ENCODE results near the gene PID1.

The PID1 gene

GRCh38 chr2:229261076-229261475, 10.0 kb downstream of the PID1 start:
- Histone ChIP-seq H3K9me3 (ENCODE audit: control insufficient read depth, low read depth, low read length) (no peaks in the 10 kb centered on the region), H3K9ac (ENCODE audit: low read length) (no peak overlapping the region), H3K4me1 (ENCODE audit: control insufficient read depth, low read depth, low read length) (no peaks in the 10 kb centered on the region), H3K4me3 (ENCODE audit: low read length) (no peak overlapping the region), H3K27me3 (ENCODE audit: control insufficient read depth, insufficient read depth, low read length) (no peaks in the 10 kb centered on the region), H3K36me3 (ENCODE audit: control insufficient read depth, low read depth, low read length) (no peaks in the 10 kb centered on the region), H3K27ac (ENCODE audit: low read length) (no peak overlapping the region)

GRCh38 chr2:229257985-229258384, 13.1 kb downstream of the PID1 start:
- no peak overlapping the region for H3K4me3 ChIP-seq (ENCODE audit: low read length)
- no peaks in the 10 kb centered on the region for H3K27me3 ChIP-seq (ENCODE audit: control insufficient read depth, insufficient read depth, low read length)
- H3K36me3 ChIP-seq (ENCODE audit: control insufficient read depth, low read depth, low read length), result no peaks in the 10 kb centered on the region
- no peaks in the 10 kb centered on the region for H3K9me3 ChIP-seq (ENCODE audit: control insufficient read depth, low read depth, low read length)
- peaks cover under 1% of the 10 kb centered on the region for H3K4me1 ChIP-seq (ENCODE audit: control insufficient read depth, low read depth, low read length)
- no peak overlapping the region for H3K9ac ChIP-seq (ENCODE audit: low read length)
- H3K27ac ChIP-seq (ENCODE audit: low read length), result no peak overlapping the region

GRCh38 chr2:229256376-229256775, 14.7 kb downstream of the PID1 start:
- Histone ChIP-seq H3K9me3 (ENCODE audit: control insufficient read depth, low read depth, low read length) (no peaks in the 10 kb centered on the region), H3K9ac (ENCODE audit: low read length) (no peak overlapping the region), H3K36me3 (ENCODE audit: control insufficient read depth, low read depth, low read length) (no peaks in the 10 kb centered on the region), H3K4me3 (ENCODE audit: low read length) (no peak overlapping the region), H3K4me1 (ENCODE audit: control insufficient read depth, low read depth, low read length) (peaks cover 9% of the 10 kb centered on the region), H3K27ac (ENCODE audit: low read length) (no peak overlapping the region), H3K27me3 (ENCODE audit: control insufficient read depth, insufficient read depth, low read length) (no peaks in the 10 kb centered on the region)

- Histone ChIP-seq H3K27ac (ENCODE audit: low read length) (no peak overlapping the region), H3K9me3 (ENCODE audit: control insufficient read depth, low read depth, low read length) (no peaks in the 10 kb centered on the region), H3K9ac (ENCODE audit: low read length) (no peak overlapping the region), H3K4me3 (ENCODE audit: low read length) (no peak overlapping the region), H3K36me3 (ENCODE audit: control insufficient read depth, low read depth, low read length) (no peaks in the 10 kb centered on the region), H3K4me1 (ENCODE audit: control insufficient read depth, low read depth, low read length) (peaks cover 9% of the 10 kb centered on the region), H3K27me3 (ENCODE audit: control insufficient read depth, insufficient read depth, low read length) (no peaks in the 10 kb centered on the region)
These were observed 16.9 kb downstream of the PID1 start for GRCh38 chr2:229254206-229254605.

- no peaks in the 10 kb centered on the region for H3K27me3 ChIP-seq (ENCODE audit: control insufficient read depth, insufficient read depth, low read length)
- no peaks in the 10 kb centered on the region for H3K9me3 ChIP-seq (ENCODE audit: control insufficient read depth, low read depth, low read length)
- H3K27ac ChIP-seq (ENCODE audit: low read length), result no peak overlapping the region
- H3K4me1 ChIP-seq (ENCODE audit: control insufficient read depth, low read depth, low read length), result peaks cover 9% of the 10 kb centered on the region
- H3K36me3 ChIP-seq (ENCODE audit: control insufficient read depth, low read depth, low read length), result no peaks in the 10 kb centered on the region
- H3K4me3 ChIP-seq (ENCODE audit: low read length), result no peak overlapping the region
- no peak overlapping the region for H3K9ac ChIP-seq (ENCODE audit: low read length)
These were observed 18.1 kb downstream of the PID1 start for GRCh38 chr2:229252996-229253395.

- Histone ChIP-seq H3K36me3 (ENCODE audit: control insufficient read depth, low read depth, low read length) (no peaks in the 10 kb centered on the region), H3K27ac (ENCODE audit: low read length) (no peak overlapping the region), H3K9ac (ENCODE audit: low read length) (no peak overlapping the region), H3K9me3 (ENCODE audit: control insufficient read depth, low read depth, low read length) (no peaks in the 10 kb centered on the region), H3K27me3 (ENCODE audit: control insufficient read depth, insufficient read depth, low read length) (no peaks in the 10 kb centered on the region), H3K4me3 (ENCODE audit: low read length) (no peak overlapping the region), H3K4me1 (ENCODE audit: control insufficient read depth, low read depth, low read length) (peaks cover 9% of the 10 kb centered on the region)
These were observed 18.8 kb downstream of the PID1 start for GRCh38 chr2:229252280-229252679.

- H3K9me3 ChIP-seq (ENCODE audit: control insufficient read depth, low read depth, low read length), result no peaks in the 10 kb centered on the region
- peaks cover 17% of the 10 kb centered on the region for H3K4me1 ChIP-seq (ENCODE audit: control insufficient read depth, low read depth, low read length)
- no peak overlapping the region for H3K27ac ChIP-seq (ENCODE audit: low read length)
These were observed 21.6 kb downstream of the PID1 start for GRCh38 chr2:229249536-229249935.

GRCh38 chr2:229246334-229246733, 24.8 kb downstream of the PID1 start:
- no peak overlapping the region for H3K9ac ChIP-seq (ENCODE audit: low read length)
- no peaks in the 10 kb centered on the region for H3K36me3 ChIP-seq (ENCODE audit: control insufficient read depth, low read depth, low read length)
- no peak overlapping the region for H3K4me3 ChIP-seq (ENCODE audit: low read length)
- H3K27ac ChIP-seq (ENCODE audit: low read length), result no peak overlapping the region
- peaks cover 9% of the 10 kb centered on the region for H3K4me1 ChIP-seq (ENCODE audit: control insufficient read depth, low read depth, low read length)
- H3K9me3 ChIP-seq (ENCODE audit: control insufficient read depth, low read depth, low read length), result peaks cover 5% of the 10 kb centered on the region
- no peaks in the 10 kb centered on the region for H3K27me3 ChIP-seq (ENCODE audit: control insufficient read depth, insufficient read depth, low read length)

More at GRCh38 chr2:229249536-229249935, 21.6 kb downstream of the PID1 start:
- H3K9ac ChIP-seq (ENCODE audit: low read length), result no peak overlapping the region
- no peak overlapping the region for H3K4me3 ChIP-seq (ENCODE audit: low read length)
- H3K27me3 ChIP-seq (ENCODE audit: control insufficient read depth, insufficient read depth, low read length), result no peaks in the 10 kb centered on the region
- no peaks in the 10 kb centered on the region for H3K36me3 ChIP-seq (ENCODE audit: control insufficient read depth, low read depth, low read length)

GRCh38 chr2:229244975-229245374, 26.1 kb downstream of the PID1 start:
- Histone ChIP-seq H3K27me3 (ENCODE audit: control insufficient read depth, insufficient read depth, low read length) (no peaks in the 10 kb centered on the region), H3K9ac (ENCODE audit: low read length) (no peak overlapping the region), H3K36me3 (ENCODE audit: control insufficient read depth, low read depth, low read length) (no peaks in the 10 kb centered on the region), H3K27ac (ENCODE audit: low read length) (no peak overlapping the region), H3K4me3 (ENCODE audit: low read length) (no peak overlapping the region), H3K9me3 (ENCODE audit: control insufficient read depth, low read depth, low read length) (peaks cover 17% of the 10 kb centered on the region), H3K4me1 (ENCODE audit: control insufficient read depth, low read depth, low read length) (peaks cover 9% of the 10 kb centered on the region)

GRCh38 chr2:229243890-229244560, 27.1 kb downstream of the PID1 start:
- H3K27ac ChIP-seq (ENCODE audit: low read length), result no peak overlapping the region
- peaks cover 9% of the 10 kb centered on the region for H3K4me1 ChIP-seq (ENCODE audit: control insufficient read depth, low read depth, low read length)
- no peaks in the 10 kb centered on the region for H3K27me3 ChIP-seq (ENCODE audit: control insufficient read depth, insufficient read depth, low read length)
- H3K36me3 ChIP-seq (ENCODE audit: control insufficient read depth, low read depth, low read length), result no peaks in the 10 kb centered on the region
- H3K9ac ChIP-seq (ENCODE audit: low read length), result no peak overlapping the region
- H3K4me3 ChIP-seq (ENCODE audit: low read length), result no peak overlapping the region
- H3K9me3 ChIP-seq (ENCODE audit: control insufficient read depth, low read depth, low read length), result peaks cover 17% of the 10 kb centered on the region

- no peaks in the 10 kb centered on the region for H3K36me3 ChIP-seq (ENCODE audit: control insufficient read depth, low read depth, low read length)
- H3K4me1 ChIP-seq (ENCODE audit: control insufficient read depth, low read depth, low read length), result peaks cover 9% of the 10 kb centered on the region
- H3K9ac ChIP-seq (ENCODE audit: low read length), result no peak overlapping the region
- H3K27me3 ChIP-seq (ENCODE audit: control insufficient read depth, insufficient read depth, low read length), result no peaks in the 10 kb centered on the region
- H3K9me3 ChIP-seq (ENCODE audit: control insufficient read depth, low read depth, low read length), result peaks cover 17% of the 10 kb centered on the region
- H3K4me3 ChIP-seq (ENCODE audit: low read length), result no peak overlapping the region
- no peak overlapping the region for H3K27ac ChIP-seq (ENCODE audit: low read length)
These were observed 30.0 kb downstream of the PID1 start for GRCh38 chr2:229240984-229241491.

- peaks cover 17% of the 10 kb centered on the region for H3K9me3 ChIP-seq (ENCODE audit: control insufficient read depth, low read depth, low read length)
- H3K9ac ChIP-seq (ENCODE audit: low read length), result no peak overlapping the region
- no peaks in the 10 kb centered on the region for H3K27me3 ChIP-seq (ENCODE audit: control insufficient read depth, insufficient read depth, low read length)
- H3K27ac ChIP-seq (ENCODE audit: low read length), result no peak overlapping the region
- H3K36me3 ChIP-seq (ENCODE audit: control insufficient read depth, low read depth, low read length), result no peaks in the 10 kb centered on the region
- H3K4me3 ChIP-seq (ENCODE audit: low read length), result no peak overlapping the region
- no peaks in the 10 kb centered on the region for H3K4me1 ChIP-seq (ENCODE audit: control insufficient read depth, low read depth, low read length)
These were observed 32.1 kb downstream of the PID1 start for GRCh38 chr2:229239021-229239420.

Measured in iPS-18a (cell line).